IMR-90 (cell line): Measurements from ENCODE around the gene SLC17A3. TPM values are rescaled to one million over a fixed set of nuclear protein-coding genes. Genes with fewer than 3 reads are reported as not detected.

Experiments
- ATAC-seq: fragments of 200-7000 bp; cut with Tn5 transposase; 2 replicates; pipeline ENCODE4 v1.9.1; 2020; ENCODE audit warnings: low read depth, mild to moderate bottlenecking, moderate library complexity
- BruUV-seq: library from RNA; stranded (reverse); fragments of 400-500 nt; replicated peaks from 2 replicates; lab custom pipeline; 2021; lab: Mats Ljungman, UMichigan
- CTCF ChIA-PET: fragments of 300-600 bp; formaldehyde crosslinking; extraction: SDS; loops from one replicate; lab custom pipeline; 2021; ENCODE audit warnings: antibody characterized with exemption; lab: Yijun Ruan, JAX
- POLR2A ChIA-PET: fragments of 300-600 bp; sonication (Branson Sonifier 250); formaldehyde crosslinking; loops from one replicate; lab custom pipeline; 2022; ENCODE audit warnings: antibody characterized with exemption; ENCODE audit not compliant: unreplicated experiment; lab: Charles Lee
- DNase-seq: peaks from one replicate; pipeline ENCODE4 v3.0.0; 2013
- H2AFZ ChIP-seq: replicated peaks from 2 replicates; pipeline ENCODE3; 2013; ENCODE audit warnings: low read length, mild to moderate bottlenecking; ENCODE audit not compliant: poor library complexity
- H2AK5ac ChIP-seq: 2 replicates; pipeline ENCODE4 v1.6.1; 2013; ENCODE audit warnings: low read depth, low read length, inconsistent platforms
- H2AK9ac ChIP-seq: replicated peaks from 2 replicates; pipeline ENCODE3; 2013; ENCODE audit warnings: mild to moderate bottlenecking, low read depth, low read length, moderate library complexity; ENCODE audit not compliant: poor library complexity
- H2BK120ac ChIP-seq: 2 replicates; pipeline ENCODE4 v1.6.1; 2013; ENCODE audit warnings: low read depth, low read length, inconsistent platforms
- H2BK15ac ChIP-seq: 3 replicates; pipeline ENCODE4 v1.6.1; 2013; ENCODE audit warnings: low read depth, low read length, inconsistent platforms
- H2BK20ac ChIP-seq: 2 replicates; pipeline ENCODE4 v1.6.1; 2013; ENCODE audit warnings: low read depth, mild to moderate bottlenecking, inconsistent platforms, low read length, moderate library complexity
- H2BK5ac ChIP-seq: 2 replicates; pipeline ENCODE4 v1.6.1; 2013; ENCODE audit warnings: mild to moderate bottlenecking, low read depth, low read length, inconsistent platforms; ENCODE audit not compliant: poor library complexity, severe bottlenecking
- H3K14ac ChIP-seq: replicated peaks from 2 replicates; pipeline ENCODE4 v1.6.1; 2013; ENCODE audit warnings: low read depth, low read length, inconsistent platforms
- H3K18ac ChIP-seq: 2 replicates; pipeline ENCODE4 v1.6.1; 2013; ENCODE audit warnings: low read depth, low read length, control low read depth
- H3K23ac ChIP-seq: 2 replicates; pipeline ENCODE4 v1.6.1; 2013; ENCODE audit warnings: low read depth, low read length, inconsistent platforms
- H3K27ac ChIP-seq: 2 replicates; pipeline ENCODE4 v1.5.1; 2013; ENCODE audit warnings: mild to moderate bottlenecking, control low read depth, low read length; ENCODE audit not compliant: insufficient read depth
- H3K27me3 ChIP-seq: 2 replicates; pipeline ENCODE4 v1.6.1; 2013; ENCODE audit warnings: low read length; ENCODE audit not compliant: control insufficient read depth, insufficient read depth
- H3K36me3 ChIP-seq: 2 replicates; pipeline ENCODE4 v1.6.1; 2013; ENCODE audit warnings: low read length, mixed read lengths; ENCODE audit not compliant: control insufficient read depth, insufficient read depth
- H3K4ac ChIP-seq: 2 replicates; pipeline ENCODE4 v1.6.1; 2013; ENCODE audit warnings: low read depth, low read length, inconsistent platforms
- H3K4me1 ChIP-seq: 2 replicates; pipeline ENCODE4 v1.6.1; 2013; ENCODE audit warnings: low read length, mixed read lengths; ENCODE audit not compliant: control insufficient read depth, insufficient read depth
- H3K4me2 ChIP-seq: 2 replicates; pipeline ENCODE4 v1.6.1; 2013; ENCODE audit warnings: low read depth, mild to moderate bottlenecking, control low read depth, low read length, moderate library complexity
- H3K4me3 ChIP-seq: 2 replicates; pipeline ENCODE4 v1.5.1; 2013; ENCODE audit warnings: low read depth, mild to moderate bottlenecking, control low read depth, low read length, moderate library complexity; ENCODE audit not compliant: insufficient read depth
- H3K56ac ChIP-seq: 2 replicates; pipeline ENCODE4 v1.6.1; 2013; ENCODE audit warnings: low read length, inconsistent platforms; ENCODE audit not compliant: insufficient read depth; ENCODE audit errors: extremely low read depth
- H3K79me1 ChIP-seq, 2 experiments: 2 replicates each; pipeline ENCODE4 v1.6.1; 2013; ENCODE audit warnings: low read length in 2 of 2, inconsistent platforms in 1 of 2, low read depth in 1 of 2
- H3K9ac ChIP-seq: 2 replicates; pipeline ENCODE4 v1.6.1; 2013; ENCODE audit warnings: low read depth, low read length, control low read depth
- H3K9me1 ChIP-seq: 2 replicates; pipeline ENCODE4 v1.6.1; 2013; ENCODE audit warnings: low read length, inconsistent platforms; ENCODE audit not compliant: insufficient read depth
- H3K9me3 ChIP-seq: 2 replicates; pipeline ENCODE4 v1.6.1; 2013; ENCODE audit warnings: low read length; ENCODE audit not compliant: control insufficient read depth, insufficient read depth
- H4K20me1 ChIP-seq: 2 replicates; pipeline ENCODE4 v1.6.1; 2013; ENCODE audit warnings: low read length, inconsistent platforms; ENCODE audit not compliant: insufficient read depth
- H4K5ac ChIP-seq: 2 replicates; pipeline ENCODE4 v1.6.1; 2013; ENCODE audit warnings: mild to moderate bottlenecking, low read depth, low read length, control low read depth
- H4K8ac ChIP-seq, 2 experiments: 2 replicates each; pipeline ENCODE4 v1.6.1; 2013; ENCODE audit warnings: low read depth in 2 of 2, low read length in 2 of 2, control low read depth in 1 of 2, inconsistent platforms in 1 of 2
- H4K91ac ChIP-seq: 2 replicates; pipeline ENCODE4 v1.6.1; 2013; ENCODE audit warnings: low read depth, low read length, inconsistent platforms; ENCODE audit not compliant: insufficient read depth
- BHLHE40 ChIP-seq: fragments of 150-350 bp; IDR thresholded peaks from 2 replicates; pipeline ENCODE4 v1.6.1; 2016; ENCODE audit warnings: mild to moderate bottlenecking, low read depth, low read length
- CHD1 ChIP-seq: IDR thresholded peaks from 2 replicates; pipeline ENCODE4 v1.6.1; 2012; ENCODE audit warnings: low read depth, low read length, improper control_type of control experiment
- CTCF ChIP-seq: conservative IDR thresholded peaks from 2 replicates; pipeline ENCODE4 v1.5.1; 2012; ENCODE audit warnings: mild to moderate bottlenecking, low read depth, low read length, improper control_type of control experiment
- SMC3 ChIP-seq: fragments of 150-350 bp; IDR thresholded peaks from 2 replicates; pipeline ENCODE4 v1.6.1; 2016; ENCODE audit warnings: low read depth, mild to moderate bottlenecking, antibody characterized with exemption, low read length, moderate library complexity
- WGBS, 2 experiments: methylation state at CpG; one replicate each; pipeline versions ENCODE4 v1.1.5 to v1.1.7; 2013; ENCODE audit warnings: missing lambda C conversion rate in 2 of 2; ENCODE audit not compliant: insufficient read length in 1 of 2; ENCODE audit errors: extremely low coverage in 2 of 2; 5-methylcytosine and 5-hydroxymethylcytosine counted together
- dilution Hi-C: fragments of 300-500 bp; cut with HindIII; formaldehyde crosslinking; loops from one replicate; pipeline ENCODE4 v1.14.3; 2018; ENCODE audit warnings: low sequenced_read_pairs; ENCODE audit not compliant: unreplicated experiment
- in situ Hi-C: fragments of 300-500 bp; cut with MboI; formaldehyde crosslinking; loops from 3 replicates; pipeline ENCODE4 v1.14.3; 2019; ENCODE audit warnings: low sequenced_read_pairs, inconsistent platforms, mixed read lengths
- intact Hi-C: fragments of 100-400 bp; cut with micrococcal nuclease; formaldehyde crosslinking; loops from 2 replicates; pipeline ENCODE4 v1.10.0; 2022
- polyA plus RNA-seq, 3 experiments: library from polyadenylated mRNA; depleted of rRNA; stranded (reverse); fragments of >200 nt; gene quantifications; 2 replicates each; pipeline ENCODE4 v1.2.3, GENCODE V29; 2012; ENCODE audit warnings: low replicate concordance in 1 of 3
- total RNA-seq: library from RNA; depleted of rRNA; stranded (reverse); fragments of >200 nt; gene quantifications from 2 replicates; pipeline ENCODE4 v1.2.3, GENCODE V29; 2012

SLC17A3 gene
- total and polyA plus RNA-seq, 2 of the 4 experiments (the other 2 are of a cell fraction), result not detected

- H2BK5ac ChIP-seq, result no peak overlapping the region
- ChIA-PET POLR2A (no interaction called here), CTCF (interaction anchor here (1.0 kb wide), 1 partner anchor 1872 kb away, joined by 3 read pairs; no protein-coding TSS in a partner anchor)
- TF ChIP-seq SMC3, result no peak
- TF ChIP-seq BHLHE40, result no peak
- TF ChIP-seq CHD1, result no peak
- no peak for TF ChIP-seq CTCF
- no peak overlapping the region for H3K14ac ChIP-seq
- no peak overlapping the region for H2BK120ac ChIP-seq
- no peak for ATAC-seq
- intact Hi-C loops, result no loop called here
- no peaks in the 10 kb centered on the region for H3K4me1 ChIP-seq
- H2AK9ac ChIP-seq, result no peak overlapping the region
- H4K8ac ChIP-seq, result no peak overlapping the region
- no peak overlapping the region for H2AFZ ChIP-seq
- H4K20me1 ChIP-seq, result no peaks in the 10 kb centered on the region
- H3K4ac ChIP-seq, result no peak overlapping the region
- H2AK5ac ChIP-seq, result no peak overlapping the region
- H4K91ac ChIP-seq, result no peak overlapping the region
- no TSS peak for BruUV-seq
- H3K27me3 ChIP-seq, result no peaks in the 10 kb centered on the region
- H2BK20ac ChIP-seq, result no peak overlapping the region
- H3K36me3 ChIP-seq, result no peaks in the 10 kb centered on the region
- no peaks in the 10 kb centered on the region for H3K9me3 ChIP-seq
- WGBS, 2 experiments, result 60% methylated on average over 1 of the region's 1 CpG; no CpG with 5 or more reads in 1 of the 2 experiments
- dilution Hi-C loops, result no loop called here
- H3K4me3 ChIP-seq, result no peak overlapping the region
- H3K23ac ChIP-seq, result no peak overlapping the region
- no peak overlapping the region for H3K18ac ChIP-seq
- H3K56ac ChIP-seq, result no peak overlapping the region
- no peak overlapping the region for H3K27ac ChIP-seq
- in situ Hi-C loops, result no loop called here
- no peak overlapping the region for H3K4me2 ChIP-seq
- no peak for DNase-seq
- no peak overlapping the region for H4K5ac ChIP-seq
- H2BK15ac ChIP-seq, result no peak overlapping the region
- no peaks in the 10 kb centered on the region for H3K9me1 ChIP-seq
- H3K9ac ChIP-seq, result no peak overlapping the region
- H3K79me1 ChIP-seq, result no peaks in the 10 kb centered on the region
These were observed 26.8 kb upstream of the SLC17A3 start for GRCh38 chr6:25900843-25901242.
